ENCODE results near the gene TTC6. TPM values are rescaled to one million over a fixed set of nuclear protein-coding genes. Genes with fewer than 3 reads are reported as not detected.

The TTC6 gene
- polyA plus RNA-seq, 1 donor (not counting 4 experiments of a cell fraction or from before 2014, with no cell fraction given): not detected

GRCh38 chr14:37550511-37550910 lies 44.9 kb upstream of the TTC6 start:
- H3K4me3 ChIP-seq (ENCODE audit: control insufficient read depth in 2 of 3, extremely low read depth in 1 of 3, insufficient read depth in 2 of 3, low read depth in 1 of 3, low read length in 3 of 3): no peak overlapping the region
- H3K9me3 ChIP-seq (ENCODE audit: control insufficient read depth, low read depth, low read length): no peaks in the 10 kb centered on the region
- dilution Hi-C loops (cut with MboI; ENCODE audit: extremely low pct_ligation_motif_present, low sequenced_read_pairs): no loop called here
- no peaks in the 10 kb centered on the region for H3K4me1 ChIP-seq (ENCODE audit: control insufficient read depth, extremely low read depth, insufficient read depth, low read length)
- H4K20me1 ChIP-seq (ENCODE audit: control insufficient read depth, extremely low read depth, insufficient read depth, low read length): no peaks in the 10 kb centered on the region
- FAIRE-seq (no peak), DNase-seq (ENCODE audit: low read depth, low spot score) (no peak)
- H2AFZ ChIP-seq (ENCODE audit: control insufficient read depth, low read length): no peak overlapping the region
- no peak overlapping the region for H3K9ac ChIP-seq (ENCODE audit: control insufficient read depth, extremely low read depth, insufficient read depth, low read length)
- TF ChIP-seq CTCF (optimal IDR thresholded peaks at IDR 0.05 in 1 of 3, IDR thresholded peaks at IDR 0.05 in 1 of 3, conservative IDR thresholded peaks at IDR 0.05 in 1 of 3; ENCODE audit: extremely low read depth in 1 of 3, insufficient read depth in 2 of 3, low read length in 3 of 3) (no peak), EZH2 (IDR thresholded peaks at IDR 0.05; ENCODE audit: low read length) (no peak)
- H3K4me2 ChIP-seq (ENCODE audit: control insufficient read depth, extremely low read depth, insufficient read depth, low read depth, low read length): no peak overlapping the region
- H3K27ac ChIP-seq (ENCODE audit: control insufficient read depth, insufficient read depth, low read length): no peak overlapping the region
- no peaks in the 10 kb centered on the region for H3K36me3 ChIP-seq (ENCODE audit: control insufficient read depth in 2 of 2, extremely low read depth in 1 of 2, insufficient read depth in 2 of 2, low read length in 2 of 2)
- no peaks in the 10 kb centered on the region for H3K79me2 ChIP-seq (ENCODE audit: control insufficient read depth, insufficient read depth, low read length)
- no peaks in the 10 kb centered on the region for H3K9me1 ChIP-seq (ENCODE audit: control insufficient read depth, extremely low read depth, insufficient read depth, low read length)
- no peaks in the 10 kb centered on the region for H3K27me3 ChIP-seq (ENCODE audit: control insufficient read depth, extremely low read depth, insufficient read depth, low read length)

GRCh38 chr14:37551119-37551518 lies 44.3 kb upstream of the TTC6 start:
- H3K27me3 ChIP-seq (ENCODE audit: control insufficient read depth, extremely low read depth, insufficient read depth, low read length): no peaks in the 10 kb centered on the region
- no peaks in the 10 kb centered on the region for H3K9me3 ChIP-seq (ENCODE audit: control insufficient read depth, low read depth, low read length)
- H3K27ac ChIP-seq (ENCODE audit: control insufficient read depth, insufficient read depth, low read length): no peak overlapping the region
- no peaks in the 10 kb centered on the region for H4K20me1 ChIP-seq (ENCODE audit: control insufficient read depth, extremely low read depth, insufficient read depth, low read length)
- no peak overlapping the region for H3K4me2 ChIP-seq (ENCODE audit: control insufficient read depth, extremely low read depth, insufficient read depth, low read depth, low read length)
- dilution Hi-C loops (cut with MboI; ENCODE audit: extremely low pct_ligation_motif_present, low sequenced_read_pairs): no loop called here
- no peak for DNase-seq (ENCODE audit: low read depth, low spot score)
- no peak overlapping the region for H2AFZ ChIP-seq (ENCODE audit: control insufficient read depth, low read length)
- no peak overlapping the region for H3K4me3 ChIP-seq (ENCODE audit: control insufficient read depth in 2 of 3, extremely low read depth in 1 of 3, insufficient read depth in 2 of 3, low read depth in 1 of 3, low read length in 3 of 3)
- TF ChIP-seq EZH2 (IDR thresholded peaks at IDR 0.05; ENCODE audit: low read length) (no peak), CTCF (optimal IDR thresholded peaks at IDR 0.05 in 1 of 3, IDR thresholded peaks at IDR 0.05 in 1 of 3, conservative IDR thresholded peaks at IDR 0.05 in 1 of 3; ENCODE audit: extremely low read depth in 1 of 3, insufficient read depth in 2 of 3, low read length in 3 of 3) (no peak)
- no peaks in the 10 kb centered on the region for H3K36me3 ChIP-seq (ENCODE audit: control insufficient read depth in 2 of 2, extremely low read depth in 1 of 2, insufficient read depth in 2 of 2, low read length in 2 of 2)
- H3K9ac ChIP-seq (ENCODE audit: control insufficient read depth, extremely low read depth, insufficient read depth, low read length): no peak overlapping the region
- FAIRE-seq: no peak
- H3K4me1 ChIP-seq (ENCODE audit: control insufficient read depth, extremely low read depth, insufficient read depth, low read length): no peaks in the 10 kb centered on the region
- no peaks in the 10 kb centered on the region for H3K9me1 ChIP-seq (ENCODE audit: control insufficient read depth, extremely low read depth, insufficient read depth, low read length)
- no peaks in the 10 kb centered on the region for H3K79me2 ChIP-seq (ENCODE audit: control insufficient read depth, insufficient read depth, low read length)

All from keratinocyte (primary cell).